Activated T-helper 9 cell treated with anti-CD3 and anti-CD28 coated beads, Interleukin-2, amount 50 U/mL, for 16 hours (primary cell): ENCODE data around the gene NELL1.

Experiments used
- DNase-seq: peaks from one replicate; pipeline ENCODE4 v3.0.0-alpha.2; 2020; ENCODE audit warnings: low read depth

The NELL1 gene

DNA sequence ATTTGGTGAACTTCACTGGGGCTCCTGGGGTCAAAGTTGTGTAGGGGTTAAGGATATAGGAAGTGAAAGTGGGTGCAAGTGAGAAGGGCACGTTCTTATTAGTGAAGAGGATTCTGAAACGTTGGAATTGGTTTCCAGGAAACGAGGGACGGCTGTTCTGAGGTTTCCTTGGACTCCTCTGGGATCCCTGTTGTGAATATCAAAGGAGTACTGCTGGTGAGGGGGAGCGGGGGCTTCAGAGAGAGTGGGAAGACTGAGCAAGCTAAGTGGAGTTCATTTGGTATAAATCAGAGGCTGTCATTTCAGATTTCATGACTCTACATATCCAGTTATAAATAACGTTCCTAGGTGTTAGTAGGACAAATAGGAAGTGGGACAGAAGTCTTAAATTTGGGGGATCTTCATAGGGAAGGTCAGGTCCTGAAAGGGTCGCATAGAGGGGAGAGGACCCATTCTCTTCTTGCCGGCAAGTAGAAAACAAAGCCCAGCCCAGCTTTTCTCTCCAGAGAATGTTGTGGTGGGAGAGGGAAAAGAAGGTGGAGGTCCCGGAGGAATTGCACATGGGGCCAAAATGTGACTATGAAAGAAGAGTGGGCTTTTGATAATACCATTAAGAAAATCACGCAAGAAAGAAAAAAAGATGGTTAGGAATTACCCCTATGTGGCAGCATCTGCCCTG, 1.1 kb upstream of the NELL1 start:
- no peak for DNase-seq

DNA sequence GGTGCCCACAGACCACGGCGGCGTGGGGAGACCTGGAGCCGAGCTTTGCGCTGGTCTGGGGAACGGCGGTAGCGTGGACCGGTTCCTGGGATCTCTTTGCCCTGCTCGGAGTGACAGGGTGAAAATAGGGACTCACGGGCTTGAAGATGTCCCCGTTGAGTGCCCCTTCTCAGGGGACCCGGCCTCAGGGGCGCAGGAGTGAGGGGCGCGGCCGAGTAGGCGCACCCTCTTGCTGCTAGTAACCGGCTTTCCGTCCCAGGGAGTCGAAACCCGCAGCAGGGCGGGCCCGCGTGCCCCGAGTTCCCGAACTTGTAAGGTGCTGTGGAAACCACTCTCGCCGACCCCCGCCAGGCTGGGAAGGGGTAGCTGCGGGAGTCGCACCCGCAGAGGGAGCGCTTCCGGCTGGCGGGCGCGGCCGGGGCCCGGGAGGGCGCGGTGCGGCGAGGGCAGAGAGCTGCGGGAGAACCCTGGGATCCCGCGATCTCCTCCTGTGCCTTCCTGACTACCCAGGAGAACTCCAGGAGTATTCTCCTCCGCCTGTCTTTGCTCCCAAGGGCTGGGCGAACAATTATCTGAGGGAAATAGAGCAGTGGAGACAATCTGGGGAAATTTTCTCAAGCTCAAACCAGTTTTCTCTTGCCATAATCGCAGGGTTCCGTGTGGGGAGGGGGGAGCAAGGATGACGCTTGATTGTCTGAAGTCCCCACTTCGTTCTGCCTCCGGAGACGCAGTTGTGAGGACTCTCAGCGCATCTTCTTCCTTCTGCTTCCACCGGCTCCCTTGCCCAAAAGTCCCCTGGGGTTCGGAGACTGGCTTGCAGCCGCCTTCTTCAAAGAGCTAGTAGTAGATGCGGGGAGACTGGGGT, 666 bp downstream of the NELL1 start:
- no peak for DNase-seq

DNA sequence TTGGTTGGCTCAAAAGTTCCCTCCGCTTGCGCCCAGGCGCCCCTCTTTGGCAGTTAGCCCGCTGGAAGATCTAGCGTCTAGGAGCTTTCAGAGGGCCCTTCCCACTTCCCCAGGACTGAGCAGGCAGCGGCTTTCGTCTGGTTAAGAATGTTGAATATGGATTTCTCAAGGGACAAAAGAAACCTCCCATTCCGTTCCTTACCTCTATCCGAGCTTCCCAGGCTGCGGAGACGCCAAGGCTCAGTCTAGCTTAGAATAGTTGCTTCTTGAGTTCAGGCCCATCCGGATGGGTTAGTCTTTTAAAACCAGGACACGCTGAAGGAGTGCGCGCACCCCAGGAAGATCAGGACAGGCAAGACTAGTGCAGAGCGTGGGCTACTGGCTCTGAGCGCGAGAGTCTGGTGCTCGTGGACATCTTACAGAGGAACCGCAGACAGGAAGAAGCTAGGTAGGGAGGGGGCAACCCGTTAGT, 1.6 kb downstream of the NELL1 start:
- no peak for DNase-seq

DNA sequence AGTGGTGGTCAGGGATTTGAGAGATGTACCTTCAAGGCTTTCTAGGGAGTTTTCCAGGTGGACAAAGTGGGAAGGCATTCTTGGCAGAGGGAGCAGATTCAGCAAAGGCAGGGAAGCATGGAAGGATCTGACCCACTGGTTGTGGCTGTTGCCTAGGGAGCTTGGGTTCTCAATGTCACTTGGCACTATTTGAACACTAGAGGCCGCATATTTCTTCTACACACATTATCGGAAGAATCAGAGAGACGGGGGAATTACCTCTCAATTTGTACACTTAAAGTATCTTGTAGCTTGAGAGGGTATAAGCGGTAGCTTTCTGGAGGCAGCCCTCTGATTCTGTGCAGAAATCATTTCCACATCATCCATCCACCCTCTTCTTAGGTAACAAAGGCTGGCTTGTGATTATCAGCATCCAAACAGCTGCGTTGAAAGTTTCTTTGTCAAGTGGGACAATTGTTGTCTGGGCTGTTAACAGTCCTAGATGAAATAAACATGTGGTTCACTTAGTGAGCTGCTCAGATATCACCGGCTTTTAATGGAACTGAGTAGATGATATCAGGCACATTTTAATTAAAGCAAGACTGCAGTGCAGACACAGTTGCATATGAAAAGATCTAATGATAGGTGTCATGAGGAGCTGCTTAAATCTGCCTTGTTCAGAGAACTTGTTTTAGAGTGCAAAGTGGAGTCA, 2.6 kb downstream of the NELL1 start:
- DNase-seq, result no peak

DNA sequence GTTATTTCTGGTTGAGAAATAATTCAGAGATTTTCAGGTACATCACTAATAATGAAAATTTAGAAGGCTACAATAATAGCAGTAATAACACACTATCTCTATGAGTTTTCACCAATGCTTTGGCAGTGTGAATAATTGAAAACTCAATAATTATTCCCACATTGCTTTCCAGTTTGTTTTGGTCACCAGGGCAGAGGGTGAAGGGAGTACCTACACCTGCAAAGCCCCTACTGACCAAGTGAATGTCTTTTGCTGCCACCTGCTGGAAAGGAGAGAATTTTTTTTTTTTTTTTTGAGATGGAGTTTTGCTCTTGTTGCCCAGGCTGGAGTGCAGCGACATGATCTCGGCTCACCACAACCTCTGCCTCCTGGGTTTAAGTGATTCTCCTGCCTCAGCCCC, 3.2 kb downstream of the NELL1 start:
- DNase-seq, result no peak

DNA sequence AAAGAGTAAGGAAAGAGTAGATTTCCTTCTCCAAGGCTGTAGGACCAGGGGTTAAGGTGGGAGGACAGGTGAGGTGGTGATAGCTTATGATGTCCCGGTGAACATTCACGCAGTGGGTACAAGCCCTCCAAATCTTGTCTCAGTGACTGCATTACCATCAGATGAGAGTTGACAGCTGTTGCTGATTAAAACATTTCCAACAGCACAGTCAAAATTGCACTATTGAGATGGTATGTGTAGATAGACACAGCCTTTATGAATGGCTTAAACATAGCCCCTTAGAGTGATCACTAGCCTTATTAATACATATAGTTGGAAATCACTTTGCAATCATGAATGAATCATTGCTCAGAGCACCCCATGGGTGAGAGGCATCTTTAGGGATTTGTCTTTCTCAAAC, 7.3 kb downstream of the NELL1 start:
- DNase-seq, result no peak

DNA sequence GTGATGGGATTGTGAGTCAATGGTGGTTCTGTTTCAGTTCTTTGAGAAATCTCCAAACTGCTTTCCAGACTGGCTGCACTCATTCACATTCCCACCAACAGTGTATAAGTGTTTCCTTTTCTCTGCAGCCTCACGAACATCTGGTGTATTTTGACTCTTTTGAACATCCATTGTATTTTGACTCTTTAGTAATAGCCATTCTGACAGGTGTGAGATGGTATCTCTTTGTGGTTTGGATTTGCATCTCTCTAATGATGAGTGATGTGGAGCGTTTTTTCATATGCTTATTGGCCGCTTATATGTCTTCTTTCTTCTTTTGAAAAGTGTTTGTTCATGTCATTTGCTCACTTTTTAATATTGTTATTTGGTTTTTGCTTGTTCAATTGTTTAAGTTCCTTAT, 19.4 kb downstream of the NELL1 start:
- no peak for DNase-seq

DNA sequence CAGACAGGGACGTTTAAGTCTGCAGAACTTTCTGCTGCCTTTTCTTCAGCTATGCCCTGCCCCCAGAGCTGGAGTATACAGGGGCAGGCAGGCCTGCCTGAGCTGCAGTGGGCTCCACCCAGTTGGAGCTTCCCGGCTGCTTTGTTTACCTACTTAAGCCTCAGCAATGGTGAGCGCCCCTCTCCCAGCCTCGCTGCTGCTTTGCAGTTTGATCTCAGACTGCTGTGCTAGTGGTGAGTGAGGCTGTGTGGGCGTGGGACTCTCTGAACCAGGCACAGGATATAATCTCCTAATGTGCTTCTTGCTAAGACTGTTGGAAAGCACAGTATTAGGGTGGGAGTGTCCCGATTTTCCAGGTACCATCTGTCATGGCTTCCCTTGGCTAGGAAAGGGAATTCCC, 38.5 kb downstream of the NELL1 start:
- no peak for DNase-seq

DNA sequence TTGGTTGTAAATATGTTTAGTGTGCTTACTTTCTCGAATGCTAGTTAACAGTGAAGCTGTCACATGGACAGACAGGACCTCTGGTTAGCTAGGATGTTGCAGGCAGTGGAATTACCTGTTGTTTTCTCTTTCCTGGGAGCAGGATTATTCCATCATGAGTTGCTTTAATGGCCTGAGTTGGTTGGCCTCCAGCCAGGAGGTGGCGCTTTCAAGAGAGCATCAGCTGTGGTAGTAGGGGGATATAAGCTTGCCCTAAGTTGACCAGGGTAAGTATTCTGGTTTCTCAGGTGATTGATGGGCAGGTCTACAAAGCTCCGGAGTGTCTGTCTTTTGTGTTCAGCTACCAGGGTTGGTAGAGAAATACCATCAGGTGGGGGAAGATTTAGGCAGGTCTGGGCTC, 43.5 kb downstream of the NELL1 start:
- no peak for DNase-seq

DNA sequence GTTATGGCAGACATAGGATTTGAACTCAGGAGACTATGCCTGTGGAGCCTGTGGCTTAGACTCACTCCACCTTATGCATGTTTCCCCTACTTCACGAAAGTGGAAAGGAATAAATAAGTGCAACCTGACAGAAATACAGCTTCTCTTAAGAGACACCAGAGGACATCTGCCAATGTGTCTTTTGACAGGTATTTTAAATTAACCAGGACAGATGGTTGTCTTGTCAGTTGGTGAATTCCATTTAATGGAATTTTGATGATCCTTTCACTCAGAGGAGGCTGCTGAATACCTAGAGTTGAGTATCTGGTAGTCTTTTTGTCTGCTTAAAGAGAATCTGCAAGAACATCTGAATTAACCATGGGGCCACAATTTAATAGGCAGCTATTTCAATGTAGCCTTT, 46.1 kb downstream of the NELL1 start:
- no peak for DNase-seq

DNA sequence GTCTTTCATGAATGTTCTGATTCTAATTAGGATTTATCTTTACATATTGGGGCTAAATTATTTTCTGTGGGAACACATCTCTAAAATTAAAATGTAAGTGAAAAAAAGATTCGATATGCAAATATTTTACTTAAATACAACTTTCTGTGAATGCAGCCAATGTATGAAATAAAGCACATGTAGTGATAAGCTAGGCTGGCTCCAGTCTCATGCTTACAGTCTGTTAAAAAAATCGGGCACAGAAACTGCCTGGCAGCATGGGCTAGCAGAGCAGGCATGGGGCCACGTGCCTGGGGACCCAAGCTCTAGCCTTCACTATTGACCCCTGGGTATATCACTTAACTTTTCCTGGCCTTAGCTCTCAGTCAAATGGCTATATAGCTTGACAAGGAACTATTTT, 46.5 kb downstream of the NELL1 start:
- DNase-seq, result no peak

DNA sequence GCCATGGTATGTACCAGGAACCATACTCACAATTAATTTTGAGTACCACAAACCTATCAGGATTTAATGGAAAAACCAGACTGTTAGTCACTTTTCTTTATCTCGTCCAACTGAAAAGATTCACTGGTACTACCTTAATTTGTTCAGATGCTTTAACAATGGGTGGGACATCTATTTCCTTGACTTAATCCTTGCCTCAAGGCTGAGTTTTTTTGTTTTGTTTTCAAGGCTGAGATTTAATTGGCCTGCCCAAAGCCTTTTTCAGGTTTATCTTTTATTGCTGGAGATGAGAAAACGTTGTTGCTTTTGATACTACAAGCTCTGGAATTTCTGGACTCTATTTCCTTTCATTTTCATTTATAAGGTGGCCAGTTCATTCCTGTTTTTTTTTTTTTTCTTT, 50.4 kb downstream of the NELL1 start:
- no peak for DNase-seq

DNA sequence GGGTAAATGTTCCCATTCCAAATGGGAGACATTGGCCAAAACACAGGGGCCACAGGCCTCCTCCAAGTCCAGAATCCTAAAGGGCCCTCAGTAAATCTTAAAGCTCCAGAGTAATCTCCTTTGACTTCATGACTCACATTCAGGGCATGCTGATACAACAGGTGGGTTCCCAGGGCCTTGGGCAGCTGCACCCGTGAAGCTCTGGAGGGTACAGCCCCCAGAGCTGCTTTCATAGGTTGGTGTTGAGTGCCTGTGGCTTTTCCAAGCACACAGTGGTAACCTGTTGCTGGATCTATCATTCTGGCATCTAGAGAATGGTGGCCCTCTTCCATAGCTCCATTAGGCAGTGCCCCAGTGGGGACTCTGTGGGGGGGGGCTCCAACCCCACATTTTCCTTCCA, 54.0 kb downstream of the NELL1 start:
- DNase-seq, result no peak

DNA sequence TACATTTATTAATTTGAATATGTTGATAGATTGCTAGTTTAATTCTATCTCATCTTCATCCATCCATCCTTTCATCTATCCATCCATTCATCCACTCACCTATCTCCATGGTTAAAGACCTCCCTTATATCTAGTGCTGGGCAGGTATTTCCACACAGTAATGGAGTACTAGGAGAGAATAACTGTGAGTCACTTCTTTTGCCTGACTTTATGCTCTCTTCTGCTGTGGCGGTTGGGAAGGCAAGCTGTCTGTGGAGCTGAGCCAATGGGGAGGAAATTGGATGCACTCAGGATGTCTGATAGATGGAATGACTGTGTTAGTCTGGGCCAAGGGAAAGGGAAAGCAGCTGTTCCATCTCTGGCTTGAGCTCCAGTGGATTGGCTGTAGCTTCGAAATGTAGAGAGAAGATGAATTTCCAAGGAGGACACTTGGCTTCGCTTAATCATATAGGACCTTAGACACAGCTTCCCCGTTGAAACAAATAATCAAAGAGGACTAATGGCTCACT, 60.3 kb downstream of the NELL1 start:
- DNase-seq, result no peak

DNA sequence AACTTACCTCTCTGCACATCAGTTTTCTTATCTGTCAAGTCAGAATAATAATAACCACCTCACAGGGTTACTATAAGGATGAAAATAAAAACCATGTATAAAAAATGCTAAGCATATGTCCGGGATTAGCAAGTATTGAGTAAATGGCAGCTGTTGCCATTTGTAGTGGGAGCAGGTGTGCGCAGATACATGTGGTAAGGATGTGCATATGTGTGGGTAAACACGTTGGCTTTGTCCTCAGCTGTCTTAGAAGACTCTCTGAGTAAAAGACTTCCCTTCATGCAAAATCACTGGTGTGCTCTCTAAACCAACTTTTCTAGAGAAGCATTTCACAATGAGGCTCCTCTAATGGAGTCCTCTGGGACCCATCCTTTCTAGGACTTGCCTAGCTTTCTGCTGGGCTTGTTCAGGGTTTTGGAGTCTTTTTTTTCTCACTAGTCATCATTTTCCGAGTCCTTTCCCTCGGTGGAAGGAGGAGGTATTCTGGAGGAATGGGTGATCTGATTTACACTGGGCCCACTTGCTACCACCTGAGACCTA, 62.4 kb downstream of the NELL1 start:
- no peak for DNase-seq

DNA sequence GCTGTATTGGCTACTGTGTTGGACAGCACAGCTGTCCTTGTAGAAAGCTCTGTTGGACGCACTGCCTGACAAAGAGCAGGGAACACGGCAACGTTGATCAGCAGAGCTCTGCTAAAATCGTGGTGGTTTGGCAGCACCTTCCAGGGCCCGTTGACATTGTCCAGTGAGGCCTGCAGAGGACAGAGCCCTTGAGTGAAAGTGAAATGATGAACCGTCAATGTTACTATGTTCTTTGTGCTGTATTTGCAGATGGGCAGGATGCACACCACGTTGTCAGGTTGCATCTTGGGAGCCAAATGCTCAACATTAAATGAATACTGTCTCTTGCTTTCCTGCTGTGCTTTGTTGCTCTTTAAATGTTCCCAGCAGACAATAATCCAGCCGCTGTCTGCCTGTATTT, 69.7 kb downstream of the NELL1 start:
- no peak for DNase-seq

DNA sequence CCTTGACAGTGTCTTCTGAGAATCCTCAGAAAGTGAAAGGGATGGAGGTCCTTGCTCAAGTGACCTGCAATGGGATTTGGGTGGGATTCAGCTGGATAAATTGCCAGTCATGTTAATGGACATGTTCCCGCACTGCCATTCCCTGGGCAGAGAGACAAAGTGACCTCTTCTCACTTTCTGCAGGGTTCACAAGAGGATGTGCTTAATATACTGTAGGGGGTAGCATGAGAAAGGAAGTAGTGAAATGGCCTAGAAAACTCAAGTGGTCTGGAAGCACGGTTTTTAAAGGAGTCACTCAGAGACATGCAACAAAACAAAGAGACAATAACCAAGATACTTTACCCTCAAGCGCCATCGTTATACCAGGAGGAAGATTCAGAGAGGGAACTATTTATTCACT, 70.2 kb downstream of the NELL1 start:
- no peak for DNase-seq

DNA sequence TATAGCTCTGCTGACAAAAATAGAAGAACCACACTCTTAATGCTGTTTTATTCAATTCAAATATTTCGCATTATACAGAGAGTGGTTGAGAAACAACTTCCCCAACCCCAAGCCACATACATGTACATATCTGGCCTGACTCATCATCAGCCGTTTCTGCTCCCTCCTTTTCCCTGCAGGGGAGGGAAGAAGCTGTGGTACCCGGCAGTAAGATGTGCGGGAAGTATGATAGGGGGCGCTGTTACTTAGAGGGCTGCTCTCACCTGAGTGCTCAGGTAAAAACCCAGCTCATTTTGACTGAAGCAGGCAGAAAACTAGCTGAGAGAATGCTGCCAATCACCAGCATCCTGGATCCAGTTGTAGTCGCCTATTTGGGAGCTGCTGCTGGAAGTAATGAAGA, 85.5 kb downstream of the NELL1 start:
- DNase-seq, result no peak

DNA sequence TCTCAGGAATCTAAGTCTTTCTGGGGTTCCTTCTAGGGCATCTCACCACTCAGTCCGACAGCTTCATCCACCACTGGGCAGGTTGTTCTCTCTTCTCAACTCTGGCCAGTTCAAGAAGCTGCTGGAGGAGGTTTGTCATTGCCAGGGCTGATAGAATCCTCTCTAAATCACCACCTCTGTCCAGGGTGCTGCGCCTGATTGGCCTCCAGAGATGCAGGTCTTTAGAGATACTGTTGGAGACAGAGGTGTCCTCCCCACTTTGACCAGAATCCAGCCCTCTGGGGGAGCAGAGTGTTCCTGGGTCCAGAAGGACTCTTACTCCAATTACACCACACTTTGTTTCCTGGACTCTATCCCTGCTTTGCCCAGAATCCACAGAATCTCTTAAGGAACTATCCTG, 90.2 kb downstream of the NELL1 start:
- DNase-seq, result no peak

DNA sequence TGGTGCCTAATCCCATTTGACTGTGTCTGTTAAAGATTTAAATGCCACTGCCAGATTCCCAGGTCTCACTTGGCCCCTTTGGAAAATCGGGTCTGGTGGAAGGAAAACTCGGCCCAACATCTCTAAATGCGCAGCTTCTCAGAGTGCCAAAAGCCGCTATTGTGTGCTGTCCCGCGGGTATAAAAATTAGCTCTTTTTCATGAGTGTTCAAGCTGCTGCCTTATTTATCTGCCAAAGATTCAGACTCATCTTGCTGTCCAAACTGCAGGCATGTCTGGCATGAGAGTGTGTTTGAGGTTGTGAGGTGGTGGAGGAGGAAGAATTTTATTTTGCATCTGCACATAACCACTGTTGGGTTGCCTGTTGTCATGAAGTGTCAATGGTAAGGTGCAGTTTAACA, 91.4 kb downstream of the NELL1 start:
- no peak for DNase-seq

DNA sequence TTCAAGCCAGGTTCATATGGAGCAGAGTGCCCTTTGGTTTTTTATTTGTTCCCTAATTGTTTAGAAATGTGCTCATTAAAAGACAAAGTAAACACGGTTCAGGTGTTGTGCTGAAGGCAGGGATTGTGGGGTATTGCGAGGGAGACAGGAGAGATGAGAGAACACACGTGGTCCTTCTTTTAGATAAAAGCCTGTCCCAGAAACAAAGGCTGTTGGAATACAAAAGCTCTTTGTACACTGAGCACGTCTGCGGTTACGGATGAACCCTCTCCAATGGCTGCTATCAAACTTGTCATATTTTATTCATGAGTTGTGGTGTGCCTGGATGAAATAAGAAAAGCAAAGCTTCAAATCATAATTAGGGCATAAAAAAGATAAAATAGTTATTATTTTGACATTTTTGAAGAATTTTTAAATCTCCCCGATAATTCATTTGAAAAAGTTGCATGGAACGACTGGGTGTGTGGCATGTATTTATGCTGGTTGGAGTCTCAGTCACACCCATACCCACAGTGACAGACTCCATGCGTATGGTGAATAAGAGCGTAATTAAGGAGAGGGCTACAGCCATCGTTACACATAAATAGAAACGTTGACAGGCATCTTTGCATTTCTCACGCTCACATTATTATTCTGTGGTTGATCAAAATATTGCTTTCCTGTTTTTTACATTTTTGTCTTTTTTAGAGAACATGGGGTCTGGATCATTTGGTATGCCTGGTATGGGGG, 92.9 kb downstream of the NELL1 start:
- DNase-seq, result no peak

DNA sequence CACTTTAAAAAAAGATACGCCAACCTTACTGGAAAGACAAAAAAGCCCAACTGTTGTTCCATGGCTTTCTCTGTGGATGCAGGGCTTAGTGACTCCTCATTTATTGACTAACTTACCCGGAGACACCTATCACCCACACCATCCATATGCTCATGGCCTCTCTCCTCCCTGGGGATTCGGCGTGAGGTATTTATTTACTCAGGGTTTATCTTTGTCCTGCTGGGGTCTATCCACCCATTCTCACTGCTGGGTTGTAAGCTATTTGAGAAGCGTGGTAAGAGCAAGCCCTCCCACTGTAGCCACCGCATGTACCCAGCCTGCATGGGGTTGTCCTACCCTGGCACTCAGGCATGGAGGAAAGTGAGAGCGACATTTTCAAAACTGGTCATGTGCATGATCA, 93.6 kb downstream of the NELL1 start:
- no peak for DNase-seq
